ENCODE measurements around the gene GALNT10.
A peak's percentile ranks its signal among the peaks of the same experiment; 100 is the strongest.

Gene GALNT10

GRCh38 chr5:154164249-154164581 is 26.3 kb upstream of the GALNT10 start:
- Histone ChIP-seq H3K4me3 (ENCODE audit: low read length) (no peak overlapping the region), H3K4me1 (ENCODE audit: insufficient read depth, low read length) (peaks cover 5% of the 10 kb centered on the region), H3K36me3 (ENCODE audit: insufficient read depth, low read length) (no peaks in the 10 kb centered on the region), H2AFZ (ENCODE audit: low read depth, low read length) (no peak overlapping the region), H3K9me3 (ENCODE audit: low read length) (no peaks in the 10 kb centered on the region), H3K27me3 (ENCODE audit: insufficient read depth, low read length) (no peaks in the 10 kb centered on the region)

GRCh38 chr5:154165886-154166285 is 24.6 kb upstream of the GALNT10 start:
- Histone ChIP-seq H3K4me1 (ENCODE audit: insufficient read depth, low read length) (peaks cover 5% of the 10 kb centered on the region), H2AFZ (ENCODE audit: low read depth, low read length) (no peak overlapping the region), H3K36me3 (ENCODE audit: insufficient read depth, low read length) (no peaks in the 10 kb centered on the region), H3K27me3 (ENCODE audit: insufficient read depth, low read length) (no peaks in the 10 kb centered on the region), H3K4me3 (ENCODE audit: low read length) (no peak overlapping the region), H3K9me3 (ENCODE audit: low read length) (no peaks in the 10 kb centered on the region)

- no peaks in the 10 kb centered on the region for H3K9me3 ChIP-seq (ENCODE audit: low read length)
- no peak overlapping the region for H3K4me3 ChIP-seq (ENCODE audit: low read length)
- no peak overlapping the region for H2AFZ ChIP-seq (ENCODE audit: low read depth, low read length)
- no peaks in the 10 kb centered on the region for H3K36me3 ChIP-seq (ENCODE audit: insufficient read depth, low read length)
- no peaks in the 10 kb centered on the region for H3K27me3 ChIP-seq (ENCODE audit: insufficient read depth, low read length)
- peaks cover 5% of the 10 kb centered on the region for H3K4me1 ChIP-seq (ENCODE audit: insufficient read depth, low read length)
These were observed 23.4 kb upstream of the GALNT10 start for GRCh38 chr5:154166901-154167791.

- Histone ChIP-seq H2AFZ (ENCODE audit: low read depth, low read length) (no peak overlapping the region), H3K36me3 (ENCODE audit: insufficient read depth, low read length) (no peaks in the 10 kb centered on the region), H3K9me3 (ENCODE audit: low read length) (no peaks in the 10 kb centered on the region), H3K27me3 (ENCODE audit: insufficient read depth, low read length) (no peaks in the 10 kb centered on the region), H3K4me3 (ENCODE audit: low read length) (no peak overlapping the region), H3K4me1 (ENCODE audit: insufficient read depth, low read length) (peaks cover 5% of the 10 kb centered on the region)
These were observed 22.1 kb upstream of the GALNT10 start for GRCh38 chr5:154168395-154168794.

GRCh38 chr5:154172785-154173184 is 17.7 kb upstream of the GALNT10 start:
- H3K27me3 ChIP-seq (ENCODE audit: insufficient read depth, low read length) = no peaks in the 10 kb centered on the region
- no peaks in the 10 kb centered on the region for H3K9me3 ChIP-seq (ENCODE audit: low read length)
- H3K4me3 ChIP-seq (ENCODE audit: low read length) = no peak overlapping the region
- no peaks in the 10 kb centered on the region for H3K4me1 ChIP-seq (ENCODE audit: insufficient read depth, low read length)
- no peak overlapping the region for H2AFZ ChIP-seq (ENCODE audit: low read depth, low read length)
- H3K36me3 ChIP-seq (ENCODE audit: insufficient read depth, low read length) = no peaks in the 10 kb centered on the region

- no peaks in the 10 kb centered on the region for H3K36me3 ChIP-seq (ENCODE audit: insufficient read depth, low read length)
- no peaks in the 10 kb centered on the region for H3K4me1 ChIP-seq (ENCODE audit: insufficient read depth, low read length)
- no peaks in the 10 kb centered on the region for H3K27me3 ChIP-seq (ENCODE audit: insufficient read depth, low read length)
- no peaks in the 10 kb centered on the region for H3K9me3 ChIP-seq (ENCODE audit: low read length)
- H2AFZ ChIP-seq (ENCODE audit: low read depth, low read length) = no peak overlapping the region
- H3K4me3 ChIP-seq (ENCODE audit: low read length) = no peak overlapping the region
These were observed 16.4 kb upstream of the GALNT10 start for GRCh38 chr5:154174091-154174490.

GRCh38 chr5:154176181-154176580 is 14.4 kb upstream of the GALNT10 start:
- H3K36me3 ChIP-seq (ENCODE audit: insufficient read depth, low read length) = no peaks in the 10 kb centered on the region
- no peaks in the 10 kb centered on the region for H3K9me3 ChIP-seq (ENCODE audit: low read length)
- H3K4me1 ChIP-seq (ENCODE audit: insufficient read depth, low read length) = no peaks in the 10 kb centered on the region
- H3K4me3 ChIP-seq (ENCODE audit: low read length) = no peak overlapping the region
- H2AFZ ChIP-seq (ENCODE audit: low read depth, low read length) = no peak overlapping the region
- H3K27me3 ChIP-seq (ENCODE audit: insufficient read depth, low read length) = no peaks in the 10 kb centered on the region

- no peak overlapping the region for H2AFZ ChIP-seq (ENCODE audit: low read depth, low read length)
- no peak overlapping the region for H3K4me3 ChIP-seq (ENCODE audit: low read length)
- no peaks in the 10 kb centered on the region for H3K4me1 ChIP-seq (ENCODE audit: insufficient read depth, low read length)
- no peaks in the 10 kb centered on the region for H3K27me3 ChIP-seq (ENCODE audit: insufficient read depth, low read length)
- H3K9me3 ChIP-seq (ENCODE audit: low read length) = no peaks in the 10 kb centered on the region
- no peaks in the 10 kb centered on the region for H3K36me3 ChIP-seq (ENCODE audit: insufficient read depth, low read length)
These were observed 11.9 kb upstream of the GALNT10 start for GRCh38 chr5:154178661-154179060.

GRCh38 chr5:154179846-154180710 is 10.5 kb upstream of the GALNT10 start:
- H3K9me3 ChIP-seq (ENCODE audit: low read length) = no peaks in the 10 kb centered on the region
- no peak overlapping the region for H3K4me3 ChIP-seq (ENCODE audit: low read length)
- H3K27me3 ChIP-seq (ENCODE audit: insufficient read depth, low read length) = no peaks in the 10 kb centered on the region
- H3K4me1 ChIP-seq (ENCODE audit: insufficient read depth, low read length) = no peaks in the 10 kb centered on the region
- no peak overlapping the region for H2AFZ ChIP-seq (ENCODE audit: low read depth, low read length)
- H3K36me3 ChIP-seq (ENCODE audit: insufficient read depth, low read length) = no peaks in the 10 kb centered on the region

GRCh38 chr5:154181161-154181560 is 9.4 kb upstream of the GALNT10 start:
- Histone ChIP-seq H3K4me3 (ENCODE audit: low read length) (no peak overlapping the region), H3K27me3 (ENCODE audit: insufficient read depth, low read length) (no peaks in the 10 kb centered on the region), H3K9me3 (ENCODE audit: low read length) (no peaks in the 10 kb centered on the region), H3K36me3 (ENCODE audit: insufficient read depth, low read length) (no peaks in the 10 kb centered on the region), H2AFZ (ENCODE audit: low read depth, low read length) (no peak overlapping the region), H3K4me1 (ENCODE audit: insufficient read depth, low read length) (peaks cover 7% of the 10 kb centered on the region)

GRCh38 chr5:154189256-154189818 is 1.2 kb upstream of the GALNT10 start:
- H3K27me3 ChIP-seq (ENCODE audit: insufficient read depth, low read length) = no peaks in the 10 kb centered on the region
- peak overlapping the region; percentile 97 for H2AFZ ChIP-seq (ENCODE audit: low read depth, low read length)

GRCh38 chr5:154189819-154190594 is 526 bp upstream of the GALNT10 start:
- Histone ChIP-seq H3K36me3 (ENCODE audit: insufficient read depth, low read length) (no peaks in the 10 kb centered on the region), H2AFZ (ENCODE audit: low read depth, low read length) (peak overlapping the region; percentile 97), H3K9me3 (ENCODE audit: low read length) (no peaks in the 10 kb centered on the region), H3K4me3 (ENCODE audit: low read length) (peak overlapping the region; percentile 82), H3K4me1 (ENCODE audit: insufficient read depth, low read length) (peaks cover 15% of the 10 kb centered on the region), H3K27me3 (ENCODE audit: insufficient read depth, low read length) (no peaks in the 10 kb centered on the region)

More at GRCh38 chr5:154189256-154189818, 1.2 kb upstream of the GALNT10 start:
- Histone ChIP-seq H3K4me3 (ENCODE audit: low read length) (peak overlapping the region; percentile 82), H3K4me1 (ENCODE audit: insufficient read depth, low read length) (peaks cover 15% of the 10 kb centered on the region), H3K36me3 (ENCODE audit: insufficient read depth, low read length) (no peaks in the 10 kb centered on the region), H3K9me3 (ENCODE audit: low read length) (no peaks in the 10 kb centered on the region)
